C4-2B (cell line): ENCODE data around the gene TIAM2.

Experiments used
- H3K27ac ChIP-seq: fragments of 450-650 bp; 2 replicates; pipeline ENCODE4 v1.5.1; 2017
- ZFX ChIP-seq: fragments of 450-650 bp; IDR thresholded peaks from 2 replicates; pipeline ENCODE4 v1.6.1; 2017
- TF ChIP-seq, protein P1 (sequence below): fragments of 450-650 bp; conservative IDR thresholded peaks from 2 replicates; pipeline ENCODE4 v1.5.1; 2017; ENCODE audit warnings: mild to moderate bottlenecking

TIAM2 gene

DNA sequence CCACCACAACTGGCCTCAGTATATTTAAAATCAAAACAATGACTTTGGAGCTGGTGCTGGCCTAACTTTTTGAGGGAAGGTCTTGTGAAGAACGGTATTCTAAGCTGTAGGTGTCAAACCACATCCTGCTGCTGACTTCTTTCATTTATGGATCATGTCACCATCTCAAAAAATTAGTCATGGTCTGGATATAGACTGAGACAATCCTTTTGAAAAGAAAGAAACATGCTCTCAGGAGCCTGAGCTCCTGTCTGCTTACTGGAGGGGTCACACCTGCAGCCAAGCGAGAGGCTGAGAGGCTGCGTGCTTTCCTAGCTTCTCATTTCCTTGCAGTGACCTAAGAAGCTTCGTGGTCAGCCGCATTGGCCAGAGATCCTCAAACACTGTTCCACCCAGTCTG is 55.2 kb downstream of the TIAM2 start:
- no peak overlapping the region for H3K27ac ChIP-seq
- TF ChIP-seq, protein P1, sequence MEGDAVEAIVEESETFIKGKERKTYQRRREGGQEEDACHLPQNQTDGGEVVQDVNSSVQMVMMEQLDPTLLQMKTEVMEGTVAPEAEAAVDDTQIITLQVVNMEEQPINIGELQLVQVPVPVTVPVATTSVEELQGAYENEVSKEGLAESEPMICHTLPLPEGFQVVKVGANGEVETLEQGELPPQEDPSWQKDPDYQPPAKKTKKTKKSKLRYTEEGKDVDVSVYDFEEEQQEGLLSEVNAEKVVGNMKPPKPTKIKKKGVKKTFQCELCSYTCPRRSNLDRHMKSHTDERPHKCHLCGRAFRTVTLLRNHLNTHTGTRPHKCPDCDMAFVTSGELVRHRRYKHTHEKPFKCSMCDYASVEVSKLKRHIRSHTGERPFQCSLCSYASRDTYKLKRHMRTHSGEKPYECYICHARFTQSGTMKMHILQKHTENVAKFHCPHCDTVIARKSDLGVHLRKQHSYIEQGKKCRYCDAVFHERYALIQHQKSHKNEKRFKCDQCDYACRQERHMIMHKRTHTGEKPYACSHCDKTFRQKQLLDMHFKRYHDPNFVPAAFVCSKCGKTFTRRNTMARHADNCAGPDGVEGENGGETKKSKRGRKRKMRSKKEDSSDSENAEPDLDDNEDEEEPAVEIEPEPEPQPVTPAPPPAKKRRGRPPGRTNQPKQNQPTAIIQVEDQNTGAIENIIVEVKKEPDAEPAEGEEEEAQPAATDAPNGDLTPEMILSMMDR: no peak
- no peak for TF ChIP-seq ZFX

DNA sequence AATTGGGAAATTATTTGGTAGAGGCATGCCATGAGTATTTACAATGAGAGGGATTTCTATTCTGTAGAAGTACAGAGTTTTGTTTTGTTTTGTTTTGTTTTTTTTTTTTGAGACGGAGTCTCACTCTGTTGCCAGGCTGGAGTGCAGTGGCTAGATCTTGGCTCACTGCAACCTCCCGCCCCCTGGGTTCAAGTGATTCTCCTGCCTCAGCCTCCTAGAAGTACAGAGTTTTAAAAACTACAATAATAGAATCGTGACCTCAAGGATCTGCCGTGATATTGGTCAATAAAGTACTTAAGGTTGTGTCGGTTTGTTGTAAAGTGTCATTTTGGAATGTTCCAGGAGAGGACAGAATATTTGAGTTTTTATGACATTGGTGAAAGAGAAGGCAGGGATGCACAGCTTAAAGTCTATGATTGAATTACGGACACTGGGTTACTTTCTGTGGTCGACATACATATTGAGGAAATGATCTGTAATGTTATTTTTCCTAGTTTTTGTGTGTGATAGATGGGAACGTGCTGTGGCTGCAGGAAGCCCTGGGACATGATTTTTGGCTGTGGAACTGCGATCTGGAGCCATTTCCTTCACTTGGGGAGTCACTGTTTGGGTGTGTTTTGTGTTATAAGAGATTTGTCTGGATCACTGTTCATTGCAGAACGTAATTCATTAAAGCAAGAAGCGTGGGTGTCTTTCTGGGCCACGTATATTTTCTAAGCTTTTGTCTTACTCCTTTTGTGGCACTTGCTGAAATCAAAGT is 59.6 kb downstream of the TIAM2 start:
- TF ChIP-seq ZFX: no peak
- TF ChIP-seq, protein P1: no peak
- H3K27ac ChIP-seq: no peak overlapping the region

GRCh38 chr6:155055729-155056128 is 60.6 kb downstream of the TIAM2 start:
- no peak for TF ChIP-seq ZFX
- TF ChIP-seq, protein P1: no peak
- H3K27ac ChIP-seq: no peak overlapping the region

- H3K27ac ChIP-seq: no peak overlapping the region
- TF ChIP-seq, protein P1: no peak
- no peak for TF ChIP-seq ZFX
Measured at GRCh38 chr6:155056756-155057155, 61.6 kb downstream of the TIAM2 start.

GRCh38 chr6:155061381-155061780 is 66.3 kb downstream of the TIAM2 start:
- H3K27ac ChIP-seq: no peak overlapping the region
- TF ChIP-seq ZFX: no peak
- TF ChIP-seq, protein P1: no peak

GRCh38 chr6:155062866-155063341 is 67.8 kb downstream of the TIAM2 start:
- no peak overlapping the region for H3K27ac ChIP-seq
- TF ChIP-seq, protein P1: no peak
- TF ChIP-seq ZFX: no peak

DNA sequence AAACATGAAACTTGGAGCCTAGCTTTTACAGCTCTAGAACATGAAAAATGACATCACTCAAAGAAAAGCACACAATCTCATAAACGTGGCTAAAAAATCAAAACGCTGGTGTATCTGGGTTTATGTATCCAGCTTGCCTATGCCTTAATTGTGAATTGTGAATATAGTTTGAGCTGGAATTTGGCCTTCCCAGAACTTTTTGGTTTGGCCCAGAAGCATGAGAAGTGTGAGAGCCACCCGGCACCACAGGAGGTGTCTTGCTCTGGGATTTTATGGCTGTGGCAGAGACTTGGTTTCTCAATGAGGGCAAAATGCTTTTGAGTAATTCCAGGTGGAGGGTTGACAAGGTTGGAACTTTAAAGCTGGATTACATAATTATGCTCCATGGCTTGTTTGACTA is 69.2 kb downstream of the TIAM2 start:
- H3K27ac ChIP-seq: no peak overlapping the region
- TF ChIP-seq ZFX: no peak
- TF ChIP-seq, protein P1: no peak
